NK-92 (cell line): ENCODE measurements around the gene PLPP4.

Source experiments
- DNase-seq: peaks from one replicate; lab custom pipeline; 2025; ENCODE audit not compliant: unreplicated experiment; lab: John Stamatoyannopoulos, UW

The PLPP4 gene

GRCh38 chr10:120607016-120607709 is 150.1 kb downstream of the PLPP4 start:
- DNase-seq: no peak

GRCh38 chr10:120607710-120608703 is 151.0 kb downstream of the PLPP4 start:
- no peak for DNase-seq

DNA sequence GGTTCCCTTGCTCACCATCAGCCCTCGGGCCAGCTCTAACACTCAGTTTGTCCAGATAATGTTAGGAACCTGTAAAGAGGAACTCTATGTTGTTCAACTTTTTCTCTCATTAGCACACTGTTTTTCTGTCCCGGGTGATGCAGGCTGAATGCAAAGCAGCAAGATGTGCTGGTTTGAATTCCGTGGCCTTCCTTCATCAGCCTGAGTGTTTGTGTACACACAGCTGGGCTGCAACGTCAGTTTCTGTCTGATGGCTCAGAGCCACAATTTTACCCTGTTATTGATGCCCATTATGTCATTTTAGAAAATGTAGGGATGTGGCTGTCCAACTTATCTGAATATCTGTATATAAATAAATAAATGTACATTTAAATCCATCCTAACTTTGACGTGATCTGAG is 152.0 kb downstream of the PLPP4 start:
- DNase-seq: no peak

DNA sequence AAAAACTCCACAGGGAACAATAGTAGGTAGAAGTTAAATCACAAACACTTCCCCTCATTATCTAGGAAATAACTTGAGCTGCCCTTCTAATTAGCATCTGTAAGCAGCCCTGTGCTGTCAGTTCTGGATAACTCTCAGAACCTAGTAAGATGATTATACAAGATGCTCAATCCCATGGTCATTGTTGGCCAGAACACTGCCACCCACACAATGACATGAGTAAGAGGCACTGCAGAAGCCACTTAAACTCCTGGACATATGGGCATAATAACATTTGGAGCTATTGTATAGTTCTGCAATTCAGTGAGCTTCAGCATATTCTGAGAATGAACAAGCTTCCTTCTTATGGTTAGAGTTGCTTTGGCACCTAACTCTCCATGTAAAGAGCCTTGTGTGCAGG is 153.8 kb downstream of the PLPP4 start:
- no peak for DNase-seq

GRCh38 chr10:120612756-120613155 is 155.7 kb downstream of the PLPP4 start:
- no peak for DNase-seq

GRCh38 chr10:120613180-120613579 is 156.2 kb downstream of the PLPP4 start:
- DNase-seq: no peak

- DNase-seq: no peak
Observed at GRCh38 chr10:120614680-120615079, 157.7 kb downstream of the PLPP4 start.

DNA sequence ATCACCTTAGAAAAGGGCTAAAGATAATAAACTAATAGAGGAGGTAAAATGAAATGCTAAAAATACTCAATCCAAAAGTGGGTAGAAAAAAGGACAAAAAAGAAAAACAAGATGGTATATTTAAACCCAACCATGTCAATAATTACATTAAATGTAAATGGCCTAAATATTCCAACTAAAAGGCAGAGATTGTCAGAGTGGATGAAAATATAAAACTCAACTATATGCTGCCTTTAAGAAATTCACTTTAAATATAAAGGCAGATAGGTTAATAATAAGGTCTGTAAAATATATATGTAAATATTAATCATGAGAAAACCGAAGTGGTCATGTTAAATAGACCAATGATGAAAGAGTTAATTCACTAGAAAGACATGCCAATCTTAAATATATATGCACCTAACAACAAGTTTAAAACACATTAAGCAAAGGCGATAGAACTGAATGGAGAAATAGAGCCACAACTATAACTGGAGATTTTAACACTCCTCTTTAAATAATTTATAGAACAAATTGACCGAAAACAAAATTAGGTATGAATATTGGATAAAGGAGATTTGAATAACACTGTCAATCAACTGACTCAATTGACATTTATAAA is 159.4 kb downstream of the PLPP4 start:
- DNase-seq: no peak

DNA sequence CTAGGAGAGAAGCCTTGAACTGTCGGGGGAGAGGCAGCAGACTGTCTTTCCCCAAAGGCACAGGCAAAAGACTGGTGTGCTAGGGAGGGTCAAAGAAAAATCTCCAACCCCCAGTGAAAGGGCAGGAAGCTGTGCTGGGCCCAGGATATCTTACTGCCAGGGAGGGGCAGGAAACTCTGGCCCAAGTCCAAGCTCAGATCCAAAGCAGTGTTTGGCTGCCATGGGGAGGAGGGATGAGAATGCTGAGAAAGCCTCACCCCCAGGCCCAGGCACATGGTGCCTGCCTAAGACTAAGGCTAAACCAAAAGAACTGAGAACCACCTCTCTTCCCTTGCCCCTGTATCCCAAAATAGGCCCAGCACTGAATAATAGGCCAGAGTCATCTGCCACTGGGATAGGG is 171.2 kb downstream of the PLPP4 start:
- DNase-seq: no peak

- DNase-seq: no peak
Observed at GRCh38 chr10:120630266-120630665, 173.2 kb downstream of the PLPP4 start.

- no peak for DNase-seq
Observed at GRCh38 chr10:120632047-120632446, 175.0 kb downstream of the PLPP4 start.

DNA sequence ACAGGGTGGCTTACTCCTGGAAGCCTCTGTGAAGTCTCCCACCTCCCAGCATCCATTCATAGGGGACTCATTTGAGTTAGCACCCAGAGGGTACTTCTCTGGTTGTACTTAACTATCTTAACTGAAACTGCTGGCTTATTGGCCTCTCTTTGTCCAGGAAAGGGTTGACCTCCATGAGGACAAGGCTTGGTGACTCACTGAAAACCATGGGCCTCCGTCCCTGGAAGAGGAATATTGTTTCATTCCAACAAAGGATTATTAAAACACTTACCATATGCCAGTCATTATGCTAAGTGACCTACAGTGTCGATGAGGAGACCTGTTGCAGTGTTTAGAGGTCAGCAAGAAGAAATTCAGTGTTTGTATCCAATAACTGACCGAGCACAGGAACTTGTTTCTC is 175.9 kb downstream of the PLPP4 start:
- no peak for DNase-seq

DNA sequence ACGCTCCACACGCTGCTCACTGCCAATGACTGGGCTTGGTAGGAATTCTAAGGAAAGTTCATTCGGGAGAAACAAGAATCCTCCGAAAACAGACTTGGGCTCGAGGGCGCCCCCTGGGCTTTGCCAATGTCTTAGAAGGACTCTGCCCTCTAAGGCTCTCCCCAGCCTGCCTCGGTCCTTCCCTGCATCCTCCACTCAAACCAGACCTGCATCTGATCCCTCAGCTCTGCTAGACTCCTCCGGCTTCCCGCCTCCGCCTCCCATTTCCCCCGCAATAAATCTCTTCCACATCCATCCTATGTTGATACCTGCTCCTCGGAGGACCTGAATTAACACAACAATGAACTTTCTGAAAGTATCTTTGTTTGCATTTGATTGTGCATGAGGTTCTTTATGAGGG is 177.6 kb downstream of the PLPP4 start:
- DNase-seq: no peak
